ENCODE measurements around the gene AFAP1.

The AFAP1 gene

GRCh38 chr4:7862561-7863192 is 77.0 kb downstream of the AFAP1 start:
- DNase-seq: no peak

- DNase-seq: no peak
Observed at GRCh38 chr4:7861440-7861881, 78.2 kb downstream of the AFAP1 start.

- DNase-seq: no peak
Observed at GRCh38 chr4:7860600-7861163, 79.0 kb downstream of the AFAP1 start.

- no peak for DNase-seq
Observed at GRCh38 chr4:7859326-7859725, 80.3 kb downstream of the AFAP1 start.

- DNase-seq: no peak
Observed at GRCh38 chr4:7858498-7858897, 81.2 kb downstream of the AFAP1 start.

GRCh38 chr4:7857993-7858392 is 81.7 kb downstream of the AFAP1 start:
- DNase-seq: no peak

GRCh38 chr4:7857238-7857701 is 82.4 kb downstream of the AFAP1 start:
- DNase-seq: no peak

GRCh38 chr4:7855731-7856130 is 83.9 kb downstream of the AFAP1 start:
- no peak for DNase-seq

- DNase-seq: peak; percentile 46 to 59
Observed at GRCh38 chr4:7854697-7855370, 84.8 kb downstream of the AFAP1 start.

- DNase-seq: no peak
Observed at GRCh38 chr4:7854216-7854615, 85.4 kb downstream of the AFAP1 start.

- DNase-seq: no peak
Observed at GRCh38 chr4:7853271-7853670, 86.4 kb downstream of the AFAP1 start.

- peak in 1 of 2 experiments; percentile 23 for DNase-seq
Observed at GRCh38 chr4:7852568-7853185, 87.0 kb downstream of the AFAP1 start.

- no peak for DNase-seq
Observed at GRCh38 chr4:7850489-7850888, 89.2 kb downstream of the AFAP1 start.

- DNase-seq: no peak
Observed at GRCh38 chr4:7847206-7847605, 92.5 kb downstream of the AFAP1 start.

- DNase-seq: no peak
Observed at GRCh38 chr4:7845493-7846128, 94.0 kb downstream of the AFAP1 start.

- DNase-seq: no peak
Observed at GRCh38 chr4:7844594-7844991, 95.1 kb downstream of the AFAP1 start.

- DNase-seq: peak; percentile 67
Observed at GRCh38 chr4:7843831-7844593, 95.6 kb downstream of the AFAP1 start.

- no peak for DNase-seq
Observed at GRCh38 chr4:7842384-7843279, 97.0 kb downstream of the AFAP1 start.

- DNase-seq: no peak
Observed at GRCh38 chr4:7841894-7842293, 97.8 kb downstream of the AFAP1 start.

GRCh38 chr4:7841071-7841470 is 98.6 kb downstream of the AFAP1 start:
- DNase-seq: no peak

- no peak for DNase-seq
Observed at GRCh38 chr4:7839856-7840255, 99.8 kb downstream of the AFAP1 start.
